Liver (tissue), 9 donors: ENCODE results near the gene AHI1. TPM values are rescaled to one million over a fixed set of nuclear protein-coding genes. Genes with fewer than 3 reads are reported as not detected.

Experiments used
- DNase-seq: peaks from one replicate; pipeline ENCODE4 v3.0.0-alpha.2; 2017; ENCODE audit warnings: low spot score
- H3K27ac ChIP-seq, 2 donors: one replicate each; pipeline ENCODE4 v1.7.0; 2013; ENCODE audit warnings: inconsistent platforms in 2 of 2, low read length in 2 of 2, control low read depth in 1 of 2, low read depth in 1 of 2, mild to moderate bottlenecking in 1 of 2
- H3K27me3 ChIP-seq, 4 donors: one replicate each; pipeline versions ENCODE4 v1.6.1 to v1.7.0; 2013; ENCODE audit warnings: low read length in 3 of 4, inconsistent platforms in 1 of 4, mild to moderate bottlenecking in 1 of 4, moderate library complexity in 1 of 4; ENCODE audit not compliant: control insufficient read depth in 4 of 4, insufficient read depth in 4 of 4
- H3K36me3 ChIP-seq, 4 donors: one replicate each; pipeline versions ENCODE4 v1.6.1 to v1.7.0; 2013; ENCODE audit warnings: low read length in 3 of 4, mild to moderate bottlenecking in 3 of 4, low read depth in 1 of 4, moderate library complexity in 1 of 4; ENCODE audit not compliant: control insufficient read depth in 4 of 4, insufficient read depth in 3 of 4
- H3K4me1 ChIP-seq, 4 donors: one replicate each; pipeline versions ENCODE4 v1.6.1 to v1.7.0; 2013; ENCODE audit warnings: low read length in 3 of 4, mild to moderate bottlenecking in 3 of 4, moderate library complexity in 1 of 4; ENCODE audit not compliant: control insufficient read depth in 4 of 4, insufficient read depth in 4 of 4
- H3K4me3 ChIP-seq, 3 donors: one replicate each; pipeline versions ENCODE4 v1.6.1 to v1.7.0; 2013; ENCODE audit warnings: low read length in 3 of 3, control low read depth in 1 of 3, low read depth in 1 of 3, mild to moderate bottlenecking in 1 of 3
- H3K9ac ChIP-seq, 2 donors: one replicate each; pipeline ENCODE4 v1.7.0; 2013; ENCODE audit warnings: low read length in 2 of 2, mild to moderate bottlenecking in 2 of 2, moderate library complexity in 2 of 2, control low read depth in 1 of 2, low read depth in 1 of 2
- H3K9me3 ChIP-seq, 4 donors: one replicate each; pipeline versions ENCODE4 v1.6.1 to v1.7.0; 2013; ENCODE audit warnings: low read length in 3 of 4; ENCODE audit not compliant: control insufficient read depth in 4 of 4
- CTCF ChIP-seq: fragments of 150-350 bp; IDR thresholded peaks from 2 replicates; pipeline ENCODE4 v1.5.1; 2017; ENCODE audit warnings: improper control_type of control experiment, low read depth, low read length; ENCODE audit not compliant: missing input control
- EGR1 ChIP-seq, 2 donors: IDR thresholded peaks; 2 replicates each; pipeline ENCODE4 v1.6.1; 2016 to 2018; ENCODE audit warnings: antibody characterized with exemption in 2 of 2, low read depth in 2 of 2
- FOXA1 ChIP-seq: IDR thresholded peaks from 2 replicates; pipeline ENCODE4 v1.6.1; 2016; ENCODE audit warnings: antibody characterized with exemption
- FOXA2 ChIP-seq: IDR thresholded peaks from 2 replicates; pipeline ENCODE4 v1.6.1; 2016; ENCODE audit warnings: antibody characterized with exemption
- GABPA ChIP-seq, 2 donors: IDR thresholded peaks in 1 of 2; conservative IDR thresholded peaks in 1 of 2; 2 replicates each; pipeline ENCODE4 v1.6.1; 2016; ENCODE audit warnings: antibody characterized with exemption in 2 of 2, mild to moderate bottlenecking in 1 of 2, moderate library complexity in 1 of 2
- HNF4A ChIP-seq, 2 donors: conservative IDR thresholded peaks; 2 replicates each; pipeline ENCODE4 v1.6.1; 2016; ENCODE audit warnings: antibody characterized with exemption in 2 of 2, mild to moderate bottlenecking in 2 of 2
- HNF4G ChIP-seq: IDR thresholded peaks from 2 replicates; pipeline ENCODE4 v1.6.1; 2016; ENCODE audit warnings: antibody characterized with exemption
- JUND ChIP-seq, 2 donors: IDR thresholded peaks; 2 replicates each; pipeline ENCODE4 v1.6.1; 2016; ENCODE audit warnings: antibody characterized with exemption in 2 of 2
- MAX ChIP-seq: IDR thresholded peaks from 2 replicates; pipeline ENCODE4 v1.6.1; 2016; ENCODE audit warnings: antibody characterized with exemption
- NR2F2 ChIP-seq: IDR thresholded peaks from 2 replicates; pipeline ENCODE4 v1.6.1; 2016; ENCODE audit warnings: antibody characterized with exemption
- RAD21 ChIP-seq, 2 donors: IDR thresholded peaks; 2 replicates each; pipeline ENCODE4 v1.6.1; 2016; ENCODE audit warnings: antibody characterized with exemption in 2 of 2, mild to moderate bottlenecking in 2 of 2
- REST ChIP-seq: IDR thresholded peaks from 2 replicates; pipeline ENCODE4 v1.6.1; 2016; ENCODE audit warnings: antibody characterized with exemption, mild to moderate bottlenecking
- RXRA ChIP-seq, 2 donors: IDR thresholded peaks; 2 replicates each; pipeline ENCODE4 v1.6.1; 2017 to 2018; ENCODE audit warnings: antibody characterized with exemption in 2 of 2, mild to moderate bottlenecking in 1 of 2
- SP1 ChIP-seq: IDR thresholded peaks from 2 replicates; pipeline ENCODE4 v1.6.1; 2018; ENCODE audit warnings: antibody characterized with exemption, mild to moderate bottlenecking
- TAF1 ChIP-seq: conservative IDR thresholded peaks from 2 replicates; pipeline ENCODE4 v1.6.1; 2016; ENCODE audit warnings: antibody characterized with exemption, mild to moderate bottlenecking
- YY1 ChIP-seq: IDR thresholded peaks from 2 replicates; pipeline ENCODE4 v1.6.1; 2016; ENCODE audit warnings: antibody characterized with exemption, mild to moderate bottlenecking
- ZBTB33 ChIP-seq: IDR thresholded peaks from 2 replicates; pipeline ENCODE4 v1.6.1; 2016; ENCODE audit warnings: antibody characterized with exemption
- WGBS: extraction: QIAGEN DNeasy Blood & Tissue Kit; methylation state at CpG from one replicate; pipeline ENCODE4 v1.1.7; 2013; 5-methylcytosine and 5-hydroxymethylcytosine counted together
- polyA plus RNA-seq, 2 donors: library from polyadenylated mRNA; stranded (reverse) in 1 of 2; unstranded in 1 of 2; fragments of 200-250 nt in 1 of 2; fragments of >200 nt in 1 of 2; fragmentation: Nextera tagmentation in 1 of 2; extraction: Ambion mirVana in 1 of 2; gene quantifications; one replicate each; pipeline versions ENCODE4 v1.2.1 to v1.2.3, GENCODE V29; 2013 to 2015
- total RNA-seq, 2 donors: library from RNA; depleted of rRNA; stranded (reverse); fragments of >200 nt; gene quantifications; one replicate each; pipeline ENCODE4 v1.2.3, GENCODE V29; 2014
- TF ChIP-seq, protein P1 (sequence below): IDR thresholded peaks from 2 replicates; pipeline ENCODE4 v1.6.1; 2016; ENCODE audit warnings: antibody characterized with exemption
- donor health status: healthy.
- donor health status: healthy.
- donor health status: healthy.
- donor health status: healthy.
- donor health status: healthy.

Gene AHI1
- total and polyA plus RNA-seq, 4 donors, result 2.0 to 14.4 (median 9.0) TPM

GRCh38 chr6:135504734-135505133, 7.2 kb upstream of the AHI1 start:
- TF ChIP-seq REST, result no peak
- no peak for TF ChIP-seq MAX
- no peak for TF ChIP-seq HNF4A (conservative IDR thresholded peaks at IDR 0.05)
- TF ChIP-seq RAD21 (IDR thresholded peaks at IDR 0.05), result no peak
- no peak for TF ChIP-seq CTCF
- TF ChIP-seq NR2F2, result no peak
- no peak for TF ChIP-seq TAF1
- TF ChIP-seq RXRA (IDR thresholded peaks at IDR 0.05), result no peak
- TF ChIP-seq YY1, result no peak
- no peak for TF ChIP-seq SP1
- no peak for TF ChIP-seq JUND (IDR thresholded peaks at IDR 0.05)
- TF ChIP-seq HNF4G, result no peak
- TF ChIP-seq ZBTB33, result no peak
- TF ChIP-seq, protein P1, sequence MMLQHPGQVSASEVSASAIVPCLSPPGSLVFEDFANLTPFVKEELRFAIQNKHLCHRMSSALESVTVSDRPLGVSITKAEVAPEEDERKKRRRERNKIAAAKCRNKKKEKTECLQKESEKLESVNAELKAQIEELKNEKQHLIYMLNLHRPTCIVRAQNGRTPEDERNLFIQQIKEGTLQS, result no peak
- no peak for TF ChIP-seq EGR1 (IDR thresholded peaks at IDR 0.05; ENCODE audit: low read depth in 2 of 2)
- TF ChIP-seq FOXA2, result no peak
- TF ChIP-seq GABPA (IDR thresholded peaks at IDR 0.05 in 1 of 2, conservative IDR thresholded peaks at IDR 0.05 in 1 of 2), result no peak
- TF ChIP-seq FOXA1, result no peak
- H3K4me1 ChIP-seq, result peaks cover 0 to 12% (median 9%) of the 10 kb centered on the region in 4 donors
- DNase-seq, result no peak
- no peak overlapping the region for H3K4me3 ChIP-seq
- no peaks in the 10 kb centered on the region for H3K36me3 ChIP-seq
- no peak overlapping the region for H3K27ac ChIP-seq
- no peaks in the 10 kb centered on the region for H3K27me3 ChIP-seq
- WGBS, result 83% methylated on average over 3 of the region's 3 CpGs
- no peaks in the 10 kb centered on the region for H3K9me3 ChIP-seq
- H3K9ac ChIP-seq, result no peak overlapping the region
